Esophagus squamous epithelium (tissue), 4 donors: ENCODE data around the gene DNAJB12.
A peak's percentile ranks its signal among the peaks of the same experiment; 100 is the strongest.

ENCODE experiments used
- CTCF ChIP-seq, 6 experiments: fragments of 450-650 bp in 4 of 6; fragments of 200-600 bp in 2 of 6; sonication (generic) in 2 of 6; IDR thresholded peaks; one replicate each; pipeline ENCODE4 v1.5.1; 2016 to 2019; ENCODE audit warnings: antibody characterized with exemption in 6 of 6, mild to moderate bottlenecking in 4 of 6, moderate library complexity in 4 of 6
- POLR2A ChIP-seq, 4 donors: fragments of 450-650 bp; IDR thresholded peaks; one replicate each; pipeline ENCODE4 v1.6.1; 2017; ENCODE audit warnings: antibody characterized with exemption in 4 of 4, mild to moderate bottlenecking in 4 of 4, moderate library complexity in 3 of 4

GRCh38 chr10:72308320-72308987, 46.3 kb downstream of the DNAJB12 start:
- TF ChIP-seq CTCF (IDR thresholded peaks at IDR 0.05) = peak in 1 of 6 experiments; percentile 18
- TF ChIP-seq POLR2A (IDR thresholded peaks at IDR 0.05) = no peak
